Erythroblast (primary cell): ENCODE results near the gene TCF20.

ENCODE experiments used
- DNase-seq, 2 experiments: peaks; one replicate each; lab custom pipeline; 2025; lab: John Stamatoyannopoulos, UW
- GATA1 ChIP-seq: IDR thresholded peaks from 2 replicates; pipeline ENCODE4 v1.6.1; 2011; ENCODE audit warnings: low read depth, mild to moderate bottlenecking, control low read depth, low read length, moderate library complexity
- POLR2A ChIP-seq: IDR thresholded peaks from 2 replicates; pipeline ENCODE4 v1.6.1; 2011; ENCODE audit warnings: mild to moderate bottlenecking, low read length

TCF20 gene

DNA sequence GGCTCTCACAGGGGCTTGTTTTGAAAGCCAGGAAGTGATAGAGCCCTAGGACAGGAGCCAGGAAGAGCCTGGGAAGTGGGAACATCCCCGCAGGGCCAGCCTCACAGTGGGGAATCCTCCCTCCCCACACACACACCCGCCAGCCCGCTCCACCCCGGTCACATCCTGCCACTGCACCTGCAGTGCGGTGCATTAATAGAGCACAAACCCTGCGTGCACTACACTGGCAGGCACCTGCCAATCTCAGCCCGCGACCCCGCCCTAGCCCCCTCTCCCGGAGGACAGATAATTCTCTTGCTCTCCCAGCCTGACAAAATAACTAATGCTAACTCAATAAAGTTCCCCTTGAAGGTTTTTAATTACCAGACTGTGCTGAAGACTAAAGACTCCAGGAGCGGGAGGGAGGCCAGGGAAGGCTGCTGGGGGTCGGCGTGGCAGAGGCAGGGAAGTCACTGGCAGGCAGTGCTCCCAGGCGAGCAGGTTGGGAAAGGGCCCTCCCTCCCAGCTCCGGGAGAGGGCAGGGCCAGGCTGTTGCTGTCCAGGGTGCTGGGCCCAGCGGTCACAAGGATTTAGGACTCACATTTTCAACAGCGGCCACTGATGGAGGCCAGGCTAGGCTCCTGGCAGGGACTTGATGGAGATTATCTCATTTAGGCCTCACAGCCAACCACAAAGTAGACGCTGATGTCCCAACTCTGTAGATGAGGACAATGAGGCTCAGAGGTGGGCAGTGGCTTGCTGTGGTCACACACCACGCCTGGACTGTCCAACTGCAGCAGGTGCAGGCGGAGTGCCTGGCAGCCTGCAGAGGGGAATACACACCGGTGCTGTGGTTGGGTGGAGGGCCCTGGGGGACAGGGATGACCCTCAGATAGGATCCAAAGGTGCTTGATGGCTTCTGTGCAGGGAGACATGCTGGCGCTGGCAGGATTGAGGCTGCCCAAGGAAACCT, 23.9 kb upstream of the TCF20 start:
- TF ChIP-seq GATA1 (no peak), POLR2A (no peak)
- DNase-seq = peak; percentile 23 to 24

GRCh38 chr22:42292732-42293520, 22.5 kb upstream of the TCF20 start:
- TF ChIP-seq GATA1 = no peak
- no peak for TF ChIP-seq POLR2A
- no peak for DNase-seq

DNA sequence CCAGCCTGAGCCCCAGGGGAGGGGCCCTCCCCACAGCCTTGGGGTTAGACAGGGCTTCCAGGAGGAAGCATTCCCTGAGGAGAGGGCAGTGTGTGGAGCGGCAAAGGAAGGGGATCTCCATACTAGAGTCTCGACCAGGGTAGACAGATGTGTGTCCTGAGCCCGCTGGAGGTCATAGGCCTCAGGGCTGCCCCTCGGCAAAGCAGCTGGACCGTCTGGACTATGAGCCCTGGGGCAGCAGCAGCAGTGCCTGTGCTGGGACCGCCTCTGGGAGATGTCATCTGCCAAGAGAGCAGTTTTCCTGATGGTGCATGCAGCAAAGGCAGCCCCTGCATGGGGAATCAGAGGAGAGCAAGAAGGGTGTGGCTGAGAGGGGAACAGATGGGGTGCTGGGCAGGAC, 20.8 kb upstream of the TCF20 start:
- no peak for DNase-seq
- TF ChIP-seq GATA1 (no peak), POLR2A (no peak)

DNA sequence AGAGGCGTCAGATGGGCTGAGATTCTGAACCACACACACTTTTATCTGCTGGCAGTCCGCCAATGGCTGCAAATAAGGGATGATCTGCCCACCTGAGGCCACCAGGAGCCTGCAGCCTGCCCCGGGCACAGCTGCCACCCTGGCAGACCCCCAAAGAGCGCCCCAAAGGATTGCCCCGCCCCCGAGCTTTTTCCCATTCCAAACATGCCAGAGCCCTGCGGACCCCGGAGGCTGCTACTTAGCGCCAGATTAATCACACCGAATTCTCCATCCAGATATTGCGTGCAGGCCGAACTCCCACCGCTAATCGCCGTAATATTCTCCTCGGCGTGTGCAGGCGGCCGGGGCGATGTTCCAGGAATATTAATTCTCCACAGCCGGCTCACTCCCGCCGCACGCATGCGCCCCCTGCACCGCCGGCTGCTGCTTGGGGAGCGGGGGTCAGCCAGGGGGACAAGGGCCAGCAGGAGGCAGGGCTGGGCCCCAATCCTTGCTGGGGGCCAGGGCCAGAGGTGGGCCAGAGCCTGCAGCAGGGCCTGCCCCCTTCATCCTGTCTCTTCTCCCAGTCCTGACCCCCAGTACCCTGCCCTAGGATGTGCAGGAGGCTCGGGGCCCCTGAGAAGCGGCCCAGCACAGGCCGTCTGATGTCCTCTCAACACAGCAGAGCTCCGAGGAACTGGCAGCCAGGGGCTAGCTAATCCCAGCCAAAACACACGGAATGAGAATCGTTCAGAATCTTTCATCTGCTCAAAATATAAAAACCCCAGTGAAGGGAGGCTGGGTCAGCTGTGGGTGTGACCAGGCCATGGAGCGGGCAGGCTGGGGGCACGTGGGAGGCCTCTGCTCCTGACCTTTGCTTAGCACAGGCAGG, 19.5 kb upstream of the TCF20 start:
- TF ChIP-seq GATA1 = no peak
- no peak for TF ChIP-seq POLR2A
- no peak for DNase-seq

GRCh38 chr22:42288791-42289190, 18.3 kb upstream of the TCF20 start:
- DNase-seq = no peak

DNA sequence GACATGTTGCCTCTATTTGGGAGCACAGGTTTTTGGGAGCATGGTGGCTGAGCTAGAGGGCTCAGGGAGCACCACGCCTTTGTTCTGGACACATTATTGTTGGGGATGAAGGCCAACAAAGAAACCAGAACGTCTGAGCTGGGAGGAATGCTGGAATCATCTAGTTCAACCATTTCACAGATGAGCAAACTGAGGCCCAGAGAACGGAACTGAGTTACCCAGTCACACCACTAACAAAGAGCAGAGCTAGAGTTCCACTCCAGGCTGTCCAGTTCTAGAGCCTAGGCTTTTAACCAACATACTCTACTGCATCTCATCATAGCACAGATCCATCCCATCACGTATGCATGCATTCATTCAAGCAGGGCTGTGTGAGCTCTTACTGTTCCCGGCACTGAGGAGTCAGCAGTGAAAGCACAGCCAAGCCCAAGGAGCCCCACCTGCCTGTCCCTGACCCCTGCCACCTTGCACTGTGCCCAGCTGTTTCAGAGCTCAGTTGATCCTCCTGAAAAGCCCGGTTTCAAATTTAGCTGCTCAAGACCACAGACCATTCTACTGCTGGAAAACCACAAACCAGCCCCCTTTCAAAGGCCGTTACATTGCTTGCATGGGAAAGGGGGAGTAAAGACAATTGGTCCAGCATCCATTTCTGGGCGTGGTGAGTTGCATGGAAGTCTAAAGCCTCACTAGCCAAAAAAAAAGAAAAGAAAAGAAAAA, 16.9 kb upstream of the TCF20 start:
- DNase-seq = no peak
- TF ChIP-seq POLR2A = no peak
- TF ChIP-seq GATA1 = no peak

More at GRCh38 chr22:42288791-42289190, 18.3 kb upstream of the TCF20 start:
- TF ChIP-seq GATA1 = no peak

- TF ChIP-seq POLR2A = no peak
- TF ChIP-seq GATA1 = no peak
- no peak for DNase-seq
Measured at GRCh38 chr22:42286205-42286604, 15.8 kb upstream of the TCF20 start.

DNA sequence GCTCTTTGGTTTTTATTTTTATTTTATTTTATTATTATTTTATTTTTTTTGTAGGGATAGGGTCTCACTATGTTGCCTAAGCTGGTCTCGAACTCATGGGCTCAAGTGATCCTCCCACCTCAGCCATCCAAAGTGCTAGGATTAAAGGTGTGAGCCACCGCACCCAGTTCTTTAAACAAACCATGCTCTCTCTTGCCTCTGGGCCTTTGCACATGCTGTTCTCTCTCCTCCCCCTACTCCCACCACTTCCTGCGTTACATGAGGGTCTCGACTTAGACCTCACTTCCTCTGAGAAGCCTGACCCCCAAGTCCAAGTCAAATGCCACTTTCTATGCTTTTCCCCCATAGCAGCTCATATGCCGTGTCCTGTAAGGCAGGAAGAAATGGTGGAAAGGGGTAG, 15.2 kb upstream of the TCF20 start:
- TF ChIP-seq POLR2A = no peak
- no peak for TF ChIP-seq GATA1

GRCh38 chr22:42284643-42285181, 14.3 kb upstream of the TCF20 start:
- no peak for DNase-seq
- TF ChIP-seq GATA1 = no peak

More for the DNA sequence above, 15.2 kb upstream of the TCF20 start:
- no peak for DNase-seq

- no peak for DNase-seq
- TF ChIP-seq GATA1 (no peak), POLR2A (no peak)
Measured at GRCh38 chr22:42284202-42284591, 13.7 kb upstream of the TCF20 start.

DNA sequence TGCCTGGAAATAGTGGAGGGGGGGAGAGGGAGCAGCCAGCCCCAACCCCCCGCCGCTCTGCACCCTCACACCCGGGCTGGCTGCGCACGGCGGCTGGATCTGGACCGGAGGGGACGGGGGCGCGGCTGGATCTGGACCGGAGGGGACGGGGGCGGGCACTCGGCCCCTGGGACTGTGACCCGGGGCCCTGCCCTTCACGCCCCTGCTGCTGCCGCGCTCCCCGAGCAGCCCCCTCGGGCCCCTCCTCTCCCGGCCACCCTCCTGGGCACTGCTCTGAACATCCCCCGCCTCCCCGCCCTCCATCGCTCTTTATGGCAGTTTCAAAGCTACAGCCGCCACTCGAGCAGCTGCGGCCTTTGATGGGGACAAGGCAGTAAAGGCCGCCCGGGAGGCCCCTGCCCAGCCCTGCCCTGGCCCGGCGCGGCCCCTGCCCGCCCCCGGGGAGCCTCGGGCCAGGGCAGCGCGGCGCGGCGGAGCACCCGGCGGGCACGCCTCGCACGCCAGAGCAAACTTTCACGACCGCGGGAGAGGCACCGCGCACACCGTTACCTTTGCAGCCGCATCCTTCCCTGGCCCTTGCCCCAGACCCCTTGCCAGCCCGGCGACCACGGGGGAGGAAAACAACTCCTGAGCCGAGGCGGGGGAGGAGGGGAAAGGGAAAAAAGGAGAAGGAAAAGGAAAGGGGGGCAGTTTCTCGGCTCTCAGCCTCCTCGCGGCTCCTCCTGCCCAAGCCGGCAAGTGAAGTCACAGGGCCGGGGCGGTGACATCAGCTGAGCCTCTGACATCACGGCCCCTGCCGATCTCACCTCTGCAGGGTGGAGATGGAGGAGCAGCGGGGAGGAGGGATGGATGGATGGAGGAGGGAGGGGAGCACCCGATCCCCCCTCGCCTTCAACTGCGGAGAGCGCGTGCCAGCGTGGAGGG, 13.1 kb upstream of the TCF20 start:
- TF ChIP-seq GATA1 (no peak), POLR2A (no peak)
- peak; percentile 11 to 17 for DNase-seq

DNA sequence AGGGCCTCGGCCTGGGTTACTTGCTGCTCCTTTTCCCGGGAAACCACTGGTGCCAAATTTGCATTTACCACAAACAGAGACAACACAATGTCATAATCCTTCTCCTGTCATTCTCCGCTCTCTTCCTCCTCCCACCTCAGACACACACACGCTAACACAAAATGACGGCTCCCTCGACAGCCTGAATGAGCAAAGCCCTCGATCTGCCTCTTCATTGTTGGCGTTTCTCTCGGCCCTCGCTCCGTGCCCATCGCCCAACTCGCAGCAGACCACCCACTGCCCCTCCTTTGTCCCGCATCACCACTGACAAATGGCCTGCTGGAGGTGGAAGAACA, 12.5 kb upstream of the TCF20 start:
- DNase-seq = no peak
- TF ChIP-seq POLR2A (no peak), GATA1 (no peak)
